Common myeloid progenitor, CD34-positive (primary cell): ENCODE data around the gene MDC1. TPM values are rescaled to one million over a fixed set of nuclear protein-coding genes. Genes with fewer than 3 reads are reported as not detected.
"Not testable (repeated sequence)": the region's sequence is repeated elsewhere in the genome, so short reads cannot be mapped to it uniquely, and the experiment has no call there.

Source experiments
- CTCF ChIA-PET: fragments of 350-600 bp; sonication (Branson Sonifier 250); formaldehyde crosslinking; loops from one replicate; lab custom pipeline; 2021; ENCODE audit warnings: antibody characterized with exemption; lab: Charles Lee
- POLR2A ChIA-PET: fragments of 350-600 bp; sonication (Branson Sonifier 250); formaldehyde crosslinking; loops from one replicate; lab custom pipeline; 2021; ENCODE audit warnings: antibody characterized with exemption; lab: Charles Lee
- DNase-seq, 3 donors: peaks; one replicate each; pipeline versions ENCODE4 v3.0.0 to v3.0.0-alpha.2; 2013
- H3K27ac ChIP-seq, 2 experiments: 1 replicate in 1 of 2; 2 replicates in 1 of 2; pipeline ENCODE4 v1.7.0; 2013; ENCODE audit warnings: inconsistent platforms in 2 of 2, low read length in 2 of 2, mild to moderate bottlenecking in 2 of 2, low read depth in 1 of 2, moderate library complexity in 1 of 2; ENCODE audit not compliant: severe bottlenecking in 2 of 2, insufficient read depth in 1 of 2, poor library complexity in 1 of 2
- H3K27me3 ChIP-seq, 5 experiments: replicated peaks in 2 of 5; 1 replicate in 3 of 5; 2 replicates in 2 of 5; pipeline versions ENCODE4 v1.6.1 to v1.7.0; 2013; ENCODE audit warnings: low read length in 4 of 5, mild to moderate bottlenecking in 2 of 5, moderate library complexity in 2 of 5, inconsistent platforms in 1 of 5; ENCODE audit not compliant: insufficient read depth in 5 of 5, control insufficient read depth in 4 of 5
- H3K36me3 ChIP-seq, 4 experiments: 1 replicate in 2 of 4; 2 replicates in 2 of 4; pipeline versions ENCODE4 v1.6.1 to v1.7.0; 2013; ENCODE audit warnings: low read length in 3 of 4, control low read depth in 1 of 4, mild to moderate bottlenecking in 1 of 4; ENCODE audit not compliant: control insufficient read depth in 4 of 4, insufficient read depth in 4 of 4
- H3K4me1 ChIP-seq, 4 experiments: 1 replicate in 3 of 4; 2 replicates in 1 of 4; pipeline versions ENCODE4 v1.6.1 to v1.7.1; 2013; ENCODE audit warnings: low read length in 3 of 4, mild to moderate bottlenecking in 3 of 4, control low read depth in 1 of 4, inconsistent platforms in 1 of 4, moderate library complexity in 1 of 4; ENCODE audit not compliant: control insufficient read depth in 4 of 4, insufficient read depth in 4 of 4; ENCODE audit errors: control extremely low read depth in 1 of 4
- H3K4me3 ChIP-seq, 7 experiments: 1 replicate in 4 of 7; 2 replicates in 3 of 7; pipeline versions ENCODE4 v1.5.1 to v1.7.0; 2013; ENCODE audit warnings: mild to moderate bottlenecking in 7 of 7, low read length in 6 of 7, moderate library complexity in 6 of 7, inconsistent platforms in 2 of 7, low read depth in 2 of 7, control low read depth in 1 of 7; ENCODE audit not compliant: insufficient read depth in 4 of 7, control insufficient read depth in 1 of 7; ENCODE audit errors: extremely low read depth in 1 of 7
- H3K9me3 ChIP-seq, 5 experiments: 1 replicate in 4 of 5; 2 replicates in 1 of 5; pipeline versions ENCODE4 v1.6.1 to v1.7.1; 2013; ENCODE audit warnings: low read length in 4 of 5, mild to moderate bottlenecking in 2 of 5, inconsistent platforms in 1 of 5, low read depth in 1 of 5, moderate library complexity in 1 of 5; ENCODE audit not compliant: control insufficient read depth in 4 of 5, insufficient read depth in 2 of 5; ENCODE audit errors: control extremely low read depth in 1 of 5
- WGBS: methylation state at CpG from one replicate; pipeline ENCODE4 v1.1.5; 2013; ENCODE audit not compliant: insufficient coverage; 5-methylcytosine and 5-hydroxymethylcytosine counted together
- polyA plus RNA-seq: library from polyadenylated mRNA; unstranded; fragments of 120-200 nt; gene quantifications from one replicate; pipeline ENCODE4 v1.2.1, GENCODE V29; 2013

The MDC1 gene, protein sequence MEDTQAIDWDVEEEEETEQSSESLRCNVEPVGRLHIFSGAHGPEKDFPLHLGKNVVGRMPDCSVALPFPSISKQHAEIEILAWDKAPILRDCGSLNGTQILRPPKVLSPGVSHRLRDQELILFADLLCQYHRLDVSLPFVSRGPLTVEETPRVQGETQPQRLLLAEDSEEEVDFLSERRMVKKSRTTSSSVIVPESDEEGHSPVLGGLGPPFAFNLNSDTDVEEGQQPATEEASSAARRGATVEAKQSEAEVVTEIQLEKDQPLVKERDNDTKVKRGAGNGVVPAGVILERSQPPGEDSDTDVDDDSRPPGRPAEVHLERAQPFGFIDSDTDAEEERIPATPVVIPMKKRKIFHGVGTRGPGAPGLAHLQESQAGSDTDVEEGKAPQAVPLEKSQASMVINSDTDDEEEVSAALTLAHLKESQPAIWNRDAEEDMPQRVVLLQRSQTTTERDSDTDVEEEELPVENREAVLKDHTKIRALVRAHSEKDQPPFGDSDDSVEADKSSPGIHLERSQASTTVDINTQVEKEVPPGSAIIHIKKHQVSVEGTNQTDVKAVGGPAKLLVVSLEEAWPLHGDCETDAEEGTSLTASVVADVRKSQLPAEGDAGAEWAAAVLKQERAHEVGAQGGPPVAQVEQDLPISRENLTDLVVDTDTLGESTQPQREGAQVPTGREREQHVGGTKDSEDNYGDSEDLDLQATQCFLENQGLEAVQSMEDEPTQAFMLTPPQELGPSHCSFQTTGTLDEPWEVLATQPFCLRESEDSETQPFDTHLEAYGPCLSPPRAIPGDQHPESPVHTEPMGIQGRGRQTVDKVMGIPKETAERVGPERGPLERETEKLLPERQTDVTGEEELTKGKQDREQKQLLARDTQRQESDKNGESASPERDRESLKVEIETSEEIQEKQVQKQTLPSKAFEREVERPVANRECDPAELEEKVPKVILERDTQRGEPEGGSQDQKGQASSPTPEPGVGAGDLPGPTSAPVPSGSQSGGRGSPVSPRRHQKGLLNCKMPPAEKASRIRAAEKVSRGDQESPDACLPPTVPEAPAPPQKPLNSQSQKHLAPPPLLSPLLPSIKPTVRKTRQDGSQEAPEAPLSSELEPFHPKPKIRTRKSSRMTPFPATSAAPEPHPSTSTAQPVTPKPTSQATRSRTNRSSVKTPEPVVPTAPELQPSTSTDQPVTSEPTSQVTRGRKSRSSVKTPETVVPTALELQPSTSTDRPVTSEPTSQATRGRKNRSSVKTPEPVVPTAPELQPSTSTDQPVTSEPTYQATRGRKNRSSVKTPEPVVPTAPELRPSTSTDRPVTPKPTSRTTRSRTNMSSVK (N-terminal part only)
- polyA plus RNA-seq, result 40.1 TPM

DNA sequence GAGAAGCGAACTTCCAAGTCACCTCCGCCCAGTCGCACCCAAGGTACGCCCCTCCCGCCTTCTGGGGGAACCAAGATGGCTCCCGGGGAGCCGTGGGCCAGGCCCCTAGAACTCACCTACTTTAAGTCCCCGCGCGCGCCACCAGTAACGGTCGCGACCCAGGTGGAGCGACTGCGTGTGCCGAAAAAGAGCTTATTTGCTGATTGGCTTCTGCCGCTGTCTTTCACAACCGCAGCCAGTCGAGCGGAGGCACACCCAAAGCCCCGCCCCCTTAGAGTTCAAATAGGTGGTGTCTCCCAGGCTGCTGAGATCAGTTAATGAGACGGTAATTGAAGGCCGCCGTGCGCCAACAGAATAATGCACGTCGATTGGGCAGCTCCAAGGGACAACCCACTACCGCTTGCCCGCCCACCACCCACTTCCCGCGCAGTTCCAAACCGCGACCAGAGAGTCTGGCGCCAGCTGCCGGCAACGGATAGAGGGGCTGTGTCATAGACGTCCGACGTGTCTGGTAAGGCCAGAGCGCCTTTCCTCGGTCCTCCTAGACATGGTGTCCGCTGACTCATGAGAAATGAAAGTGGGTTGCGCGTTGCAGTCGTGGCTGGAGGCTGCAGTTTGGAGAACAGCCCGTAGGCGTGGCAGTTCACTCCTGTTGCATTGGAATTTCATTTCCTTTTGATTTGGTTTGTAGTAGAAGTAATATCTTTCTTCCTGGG is at the start of gene MDC1:
TSS of gene MDC1 (minus strand) at position 153 of the 716 bp plus-strand sequence. CDS start 2,106 bp downstream, outside the sequence.
- H3K4me1 ChIP-seq, result peaks cover 18 to 48% (median 33%) of the 10 kb centered on the region in 4 experiments
- peak within 1 kb of the TSS; percentile 64 to 94 (median 84) for H3K4me3 ChIP-seq
- POLR2A ChIA-PET, result interaction anchor here (0.6 to 1.2 kb wide), 7 partner anchors 13 to 38 kb away, joined by 3 to 15 read pairs (median 4); no protein-coding TSS in a partner anchor
- peak within 1 kb of the TSS; percentile 86 to 94 for H3K27ac ChIP-seq
- DNase-seq, result peak; percentile 100
- peaks cover 4 to 31% (median 19%) of the 10 kb centered on the region in 4 experiments for H3K36me3 ChIP-seq
- 0% methylated on average over 41 of the region's 48 CpGs for WGBS
- no peaks in the 10 kb centered on the region for H3K9me3 ChIP-seq
- CTCF ChIA-PET, result interaction anchor here (0.6 to 30.1 kb wide), 8 partner anchors 9 to 40 kb away, joined by 3 to 622 read pairs (median 4); partner anchors contain the start of genes DHX16 and NRM
- no peaks in the 10 kb centered on the region for H3K27me3 ChIP-seq

DNA sequence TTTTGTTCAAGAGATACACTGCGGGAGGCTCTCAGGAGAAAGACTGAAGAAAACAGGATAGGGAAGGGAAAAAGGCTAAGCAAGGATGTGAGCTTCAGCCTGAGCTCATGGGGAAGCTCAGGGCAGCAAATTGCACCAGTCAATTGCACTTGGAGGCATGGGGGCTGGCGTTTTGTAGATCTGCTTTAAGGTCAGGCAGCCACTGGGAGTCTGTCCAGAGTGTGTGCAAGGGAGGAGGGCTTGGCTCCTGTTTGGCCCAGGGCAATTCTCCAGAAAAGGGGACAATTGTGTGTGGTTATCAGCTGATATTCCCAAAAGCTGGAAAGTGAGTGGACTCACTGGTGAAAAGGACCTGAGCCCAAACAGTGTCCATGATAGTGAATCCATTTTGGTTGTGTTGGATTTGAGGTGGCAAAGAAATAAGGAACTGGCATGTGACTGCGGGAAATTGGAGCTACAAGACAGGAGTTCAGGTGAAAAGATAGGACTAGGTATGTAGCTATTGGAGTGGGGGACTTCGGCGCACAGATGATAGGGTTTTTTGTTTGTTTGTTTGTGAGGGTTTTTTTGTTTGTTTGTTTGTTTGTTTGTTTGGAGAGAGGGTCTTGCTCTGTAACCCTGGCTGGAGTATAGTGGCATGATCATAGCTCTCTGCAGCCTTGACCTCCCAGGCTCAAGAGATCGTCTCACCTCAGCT is 49.5 kb upstream of the MDC1 start:
- CTCF ChIA-PET, result interaction anchor here (1.2 to 1.8 kb wide), 4 partner anchors 9 to 55 kb away, joined by 3 to 5 read pairs (median 4); no protein-coding TSS in a partner anchor
- H3K4me1 ChIP-seq, result peaks cover 7 to 46% (median 24%) of the 10 kb centered on the region in 4 experiments

DNA sequence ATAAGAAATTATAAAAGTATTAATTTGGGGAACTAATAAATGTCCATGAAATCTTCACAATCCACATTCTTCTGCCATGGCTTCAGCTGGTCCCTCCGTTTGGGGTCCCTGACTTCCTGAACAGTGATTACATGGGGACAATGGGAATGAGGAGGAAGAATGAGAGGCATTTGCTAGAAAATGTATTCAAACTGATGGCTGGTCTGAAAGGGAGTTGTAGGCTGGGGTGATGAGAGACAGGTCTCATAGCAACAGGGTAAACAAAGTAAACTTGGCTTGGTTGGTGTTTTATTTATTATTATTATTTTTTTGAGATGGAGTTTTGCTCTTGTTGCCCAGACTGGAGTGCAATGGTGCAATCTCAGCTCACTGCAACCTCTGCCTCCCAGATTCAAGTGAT is 48.4 kb upstream of the MDC1 start:
- DNase-seq, H3K9me3 ChIP-seq, H3K4me3 ChIP-seq, CTCF ChIA-PET, H3K36me3 ChIP-seq, H3K27ac ChIP-seq: not testable (repeated sequence)
- H3K27me3 ChIP-seq, result peaks cover 0 to 55% (median 4%) of the 10 kb centered on the region in 5 experiments
- H3K4me1 ChIP-seq, result peaks cover 7 to 42% (median 24%) of the 10 kb centered on the region in 4 experiments
- WGBS, result no CpG with 5 or more reads among the region's 1 CpG
- POLR2A ChIA-PET, result interaction anchor here (1.0 kb wide), 1 partner anchor 16 kb away, joined by 5 read pairs; no protein-coding TSS in a partner anchor

More for the DNA sequence above, 49.5 kb upstream of the MDC1 start:
- Histone ChIP-seq H3K9me3 (no peaks in the 10 kb centered on the region), H3K27me3 (peaks cover 0 to 57% (median 6%) of the 10 kb centered on the region in 5 experiments), H3K4me3 (no peak overlapping the region), H3K36me3 (no peaks in the 10 kb centered on the region), H3K27ac (no peak overlapping the region)
- POLR2A ChIA-PET, result interaction anchor here (1.0 kb wide), 1 partner anchor 15 kb away, joined by 5 read pairs; no protein-coding TSS in a partner anchor
- DNase-seq, result no peak
- 97% methylated on average over 4 of the region's 6 CpGs for WGBS

DNA sequence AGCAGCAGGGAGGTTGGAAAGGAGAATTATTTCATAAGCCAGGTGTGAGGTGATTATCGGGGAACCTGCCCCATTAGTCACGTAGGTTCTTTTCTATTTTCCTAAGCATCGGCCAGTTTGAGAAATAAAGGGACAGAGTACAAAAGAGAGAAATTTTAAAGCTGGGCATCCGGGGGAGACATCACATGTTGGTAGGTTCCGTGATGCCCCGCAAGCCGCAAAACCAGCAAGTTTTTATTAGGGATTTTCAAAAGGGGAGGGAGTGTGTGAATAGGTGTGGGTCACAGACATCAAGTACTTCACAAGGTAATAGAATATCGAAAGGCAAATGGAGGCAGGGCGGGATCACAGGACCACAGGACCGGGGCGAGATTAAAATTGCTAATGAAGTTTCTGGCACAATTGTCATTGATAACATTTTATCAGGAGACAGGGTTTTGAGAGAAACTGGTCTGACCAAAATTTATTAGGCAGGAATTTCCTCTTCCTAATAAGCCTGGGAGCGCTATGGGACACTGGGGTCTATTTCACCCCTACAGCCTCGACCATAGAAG is 47.5 kb upstream of the MDC1 start:
- H3K36me3 ChIP-seq, DNase-seq, H3K9me3 ChIP-seq, H3K4me3 ChIP-seq, POLR2A ChIA-PET, H3K27ac ChIP-seq: not testable (repeated sequence)
- 75% methylated on average over 10 of the region's 13 CpGs for WGBS
- CTCF ChIA-PET, result interaction anchor here (0.9 to 1.6 kb wide), 2 partner anchors 24 to 54 kb away, joined by 3 to 6 read pairs; no protein-coding TSS in a partner anchor
- Histone ChIP-seq H3K4me1 (peaks cover 4 to 34% (median 19%) of the 10 kb centered on the region in 4 experiments), H3K27me3 (peaks cover 0 to 58% (median 4%) of the 10 kb centered on the region in 5 experiments)

DNA sequence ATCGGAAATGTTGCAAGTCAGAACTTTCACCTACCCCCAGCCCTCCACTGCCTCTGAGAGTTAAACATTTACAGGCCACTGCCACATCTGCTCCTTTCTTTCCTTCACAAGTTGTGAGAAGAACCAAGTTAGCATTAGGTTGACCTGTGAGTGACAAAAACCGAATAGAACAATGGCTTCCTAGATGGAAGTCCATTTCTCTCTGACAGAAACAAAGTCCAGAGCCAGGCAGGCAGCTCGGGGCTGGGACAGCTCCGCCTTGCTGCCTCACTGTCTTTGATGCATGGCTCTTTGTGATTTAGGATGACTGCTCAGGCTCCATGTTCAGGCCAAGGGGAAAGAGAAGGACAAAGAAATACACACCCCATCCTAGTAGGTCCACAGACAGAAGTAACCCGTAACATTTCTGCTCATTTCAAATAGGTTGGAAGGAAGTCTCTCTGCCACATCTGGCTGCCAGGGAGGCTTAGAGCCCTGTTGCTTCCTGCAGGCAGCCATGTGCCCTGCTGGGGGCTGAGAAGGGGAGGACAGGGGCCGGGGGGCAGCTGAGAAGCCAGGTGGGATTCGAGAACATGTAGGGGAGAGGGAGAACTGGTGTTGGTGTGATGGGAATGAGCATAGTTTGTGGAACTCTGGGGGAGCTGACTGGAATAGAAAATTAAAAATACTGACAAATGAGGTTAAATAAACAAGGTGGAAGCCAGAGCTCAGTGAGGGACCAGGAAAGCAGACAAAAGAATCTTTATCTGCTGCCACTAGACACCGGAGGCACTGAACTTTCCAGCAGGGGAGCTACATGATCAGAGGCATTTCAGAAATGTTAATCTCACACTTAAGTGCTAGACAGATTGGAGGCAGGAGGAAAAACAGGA is 46.8 kb upstream of the MDC1 start:
- H3K36me3 ChIP-seq, result no peaks in the 10 kb centered on the region
- ChIA-PET POLR2A (no interaction called here), CTCF (interaction anchor here (0.9 to 1.6 kb wide), 2 partner anchors 25 to 55 kb away, joined by 3 to 6 read pairs; no protein-coding TSS in a partner anchor)
- 31% methylated on average over 5 of the region's 8 CpGs for WGBS
- no peaks in the 10 kb centered on the region for H3K9me3 ChIP-seq
- peak in 1 of 3 donors; percentile 45 for DNase-seq
- peaks cover 0 to 34% (median 11%) of the 10 kb centered on the region in 4 experiments for H3K4me1 ChIP-seq
- no peak overlapping the region for H3K27ac ChIP-seq
- H3K27me3 ChIP-seq, result peaks cover 0 to 52% (median 4%) of the 10 kb centered on the region in 5 experiments
- no peak overlapping the region for H3K4me3 ChIP-seq
